Endothelial cell of umbilical vein (primary cell): ENCODE results near the gene ABHD17A. TPM values are rescaled to one million over a fixed set of nuclear protein-coding genes. Genes with fewer than 3 reads are reported as not detected.

Experiments used
- BruUV-seq: library from RNA; stranded (reverse); fragments of 400-500 nt; replicated peaks from 2 replicates; lab custom pipeline; 2021; lab: Mats Ljungman, UMichigan
- CTCF ChIA-PET: fragments of 300-600, 350-600 bp; sonication (Branson Sonifier 250); formaldehyde crosslinking; loops from one replicate; lab custom pipeline; 2021; ENCODE audit warnings: antibody characterized with exemption, inconsistent platforms; lab: Charles Lee
- POLR2A ChIA-PET: fragments of 300-600, 350-600 bp; sonication (Branson Sonifier 250); formaldehyde crosslinking; loops from one replicate; lab custom pipeline; 2021; ENCODE audit warnings: antibody characterized with exemption, inconsistent platforms; lab: Charles Lee
- DNase-seq: peaks from one replicate; pipeline ENCODE4 v3.0.0-alpha.2; 2011; ENCODE audit warnings: low read depth, low spot score
- FAIRE-seq: peaks from 2 replicates; lab custom pipeline; 2011; peaks lifted over from hg19 to GRCh38; lab: Jason Lieb, UNC
- H2AFZ ChIP-seq: 2 replicates; pipeline ENCODE4 v1.6.0; 2012; ENCODE audit warnings: low read depth, low read length, control low read depth, inconsistent platforms
- H3K27ac ChIP-seq: 2 replicates; pipeline ENCODE4 v1.5.1; 2011; ENCODE audit warnings: low read depth, mild to moderate bottlenecking, control low read depth, low read length, moderate library complexity; ENCODE audit not compliant: insufficient read depth
- H3K27me3 ChIP-seq, 2 experiments: 2 replicates each; pipeline versions ENCODE4 v1.6.0 to v1.6.1; 2011; ENCODE audit warnings: low read length in 2 of 2, mixed read lengths in 1 of 2; ENCODE audit not compliant: control insufficient read depth in 2 of 2, insufficient read depth in 2 of 2
- H3K36me3 ChIP-seq, 2 experiments: 2 replicates in 1 of 2; 3 replicates in 1 of 2; pipeline ENCODE4 v1.5.1; 2011; ENCODE audit warnings: low read length in 2 of 2, mild to moderate bottlenecking in 1 of 2, moderate library complexity in 1 of 2; ENCODE audit not compliant: control insufficient read depth in 2 of 2, insufficient read depth in 2 of 2; ENCODE audit errors: extremely low read depth in 1 of 2
- H3K4me1 ChIP-seq: 3 replicates; pipeline ENCODE4 v1.5.1; 2011; ENCODE audit warnings: mild to moderate bottlenecking, low read length; ENCODE audit not compliant: control insufficient read depth, insufficient read depth; ENCODE audit errors: extremely low read depth
- H3K4me2 ChIP-seq: 2 replicates; pipeline ENCODE4 v1.6.1; 2011; ENCODE audit warnings: low read length, control low read depth, mixed read lengths; ENCODE audit not compliant: insufficient read depth
- H3K4me3 ChIP-seq, 3 experiments: fragments of 200-600 bp in 1 of 3; sonication (generic), shearing (Covaris generic) in 1 of 3; replicated peaks in 1 of 3; 2 replicates each; pipeline ENCODE4 v1.5.1; 2011 to 2016; ENCODE audit warnings: control low read depth in 3 of 3, low read length in 3 of 3, mild to moderate bottlenecking in 2 of 3, inconsistent platforms in 1 of 3, low read depth in 1 of 3, moderate library complexity in 1 of 3; ENCODE audit not compliant: insufficient read depth in 1 of 3
- H3K79me2 ChIP-seq: 2 replicates; pipeline ENCODE4 v1.6.0; 2012; ENCODE audit warnings: low read length, inconsistent platforms; ENCODE audit not compliant: control insufficient read depth, insufficient read depth
- H3K9ac ChIP-seq: replicated peaks from 2 replicates; pipeline ENCODE3; 2011; ENCODE audit warnings: low read length, control low read depth; ENCODE audit not compliant: insufficient read depth; ENCODE audit errors: extremely low read depth
- H3K9me1 ChIP-seq: replicated peaks from 3 replicates; pipeline ENCODE4 v1.6.0; 2011; ENCODE audit warnings: mild to moderate bottlenecking, low read length; ENCODE audit not compliant: control insufficient read depth, insufficient read depth; ENCODE audit errors: extremely low read depth
- H3K9me3 ChIP-seq: replicated peaks from 2 replicates; pipeline ENCODE4 v1.5.1; 2012; ENCODE audit warnings: low read length, inconsistent platforms; ENCODE audit not compliant: control insufficient read depth, insufficient read depth
- H4K20me1 ChIP-seq: replicated peaks from 2 replicates; pipeline ENCODE3; 2011; ENCODE audit warnings: mild to moderate bottlenecking, low read length; ENCODE audit not compliant: control insufficient read depth, insufficient read depth; ENCODE audit errors: extremely low read depth
- CTCF ChIP-seq, 2 donors: IDR thresholded peaks; 1 replicate in 1 of 2; 2 replicates in 1 of 2; pipeline ENCODE4 v1.5.1; 2011; ENCODE audit warnings: low read length in 2 of 2, mild to moderate bottlenecking in 2 of 2, moderate library complexity in 2 of 2, control low read depth in 1 of 2, inconsistent platforms in 1 of 2, low read depth in 1 of 2; ENCODE audit not compliant: insufficient read depth in 1 of 2; ENCODE audit errors: extremely low read depth in 1 of 2
- EZH2 ChIP-seq: IDR thresholded peaks from 2 replicates; pipeline ENCODE4 v1.6.1; 2012; ENCODE audit warnings: borderline replicate concordance, low read depth, mild to moderate bottlenecking, moderate library complexity, low read length, inconsistent platforms; ENCODE audit not compliant: severe bottlenecking
- GATA2 ChIP-seq: IDR thresholded peaks from 2 replicates; pipeline ENCODE4 v1.7.0; 2011; ENCODE audit warnings: low read depth, mild to moderate bottlenecking, moderate library complexity, mixed read lengths, low read length; ENCODE audit not compliant: insufficient read length, insufficient read depth
- MYC ChIP-seq: IDR thresholded peaks from one replicate; pipeline ENCODE4 v1.6.1; 2011; ENCODE audit warnings: mild to moderate bottlenecking, low read depth, low read length
- POLR2A ChIP-seq: IDR thresholded peaks from 2 replicates; pipeline ENCODE4 v1.6.1; 2012; ENCODE audit warnings: low read depth, mild to moderate bottlenecking, control low read depth, low read length
- POLR2AphosphoS5 ChIP-seq: IDR thresholded peaks from 2 replicates; pipeline ENCODE4 v1.6.1; 2012; ENCODE audit warnings: low read depth, mild to moderate bottlenecking, control low read depth, low read length, moderate library complexity; ENCODE audit not compliant: insufficient read depth
- dilution Hi-C: fragments of 300-500 bp; cut with MboI; formaldehyde crosslinking; loops from one replicate; pipeline ENCODE4 v1.15.0; 2019; ENCODE audit warnings: low sequenced_read_pairs; ENCODE audit not compliant: extremely low pct_ligation_motif_present
- intact Hi-C: fragments of 100-400 bp; cut with micrococcal nuclease; formaldehyde crosslinking; loops from one replicate; pipeline ENCODE4 v1.10.0; 2022
- polyA plus RNA-seq, 4 experiments: library from polyadenylated mRNA; depleted of rRNA in 3 of 4; stranded (reverse) in 3 of 4; unstranded in 1 of 4; fragments of >200 nt; gene quantifications; 2 replicates each; pipeline versions ENCODE4 v1.2.1 to v1.2.3, GENCODE V29; 2011 to 2012; ENCODE audit warnings: missing spikeins in 1 of 4
- total RNA-seq: library from RNA; stranded (reverse); gene quantifications from 2 replicates; pipeline ENCODE4 v1.2.3, GENCODE V29; 2021
- TF ChIP-seq, protein P1 (sequence below): IDR thresholded peaks from 2 replicates; pipeline ENCODE4 v1.6.1; 2011; ENCODE audit not compliant: insufficient read depth, insufficient read length

ABHD17A gene
- total and polyA plus RNA-seq, 2 donors (not counting 3 experiments of a cell fraction or from before 2014, with no cell fraction given): 89.8 to 143 TPM

GRCh38 chr19:1828279-1829238 is 56.7 kb downstream of the ABHD17A start:
- FAIRE-seq: no peak
- dilution Hi-C loops: no loop called here
- H3K79me2 ChIP-seq: peaks cover 20% of the 10 kb centered on the region

More at GRCh38 chr19:1828279-1829238, 56.7 kb downstream of the ABHD17A start:
- Histone ChIP-seq H3K9me3 (no peaks in the 10 kb centered on the region), H3K4me1 (no peaks in the 10 kb centered on the region), H3K27me3 (no peaks in the 10 kb centered on the region), H3K9ac (no peak overlapping the region), H3K4me3 (no peak overlapping the region), H4K20me1 (no peaks in the 10 kb centered on the region), H2AFZ (no peak overlapping the region), H3K36me3 (peaks cover 0 to 10% of the 10 kb centered on the region in 2 experiments), H3K9me1 (no peaks in the 10 kb centered on the region), H3K27ac (no peak overlapping the region), H3K4me2 (no peak overlapping the region)
- CTCF ChIA-PET: interaction anchor here (1.8 to 4.6 kb wide), 2 partner anchors 12 to 283 kb away, joined by 4 to 83 read pairs; no protein-coding TSS in a partner anchor
- no peak for DNase-seq
- intact Hi-C loops: loop anchor here (5.0 kb wide), 1 partner anchor 41 kb away; no protein-coding TSS in a partner anchor
- TF ChIP-seq EZH2: no peak
- TF ChIP-seq POLR2A: no peak
- TF ChIP-seq, protein P1, sequence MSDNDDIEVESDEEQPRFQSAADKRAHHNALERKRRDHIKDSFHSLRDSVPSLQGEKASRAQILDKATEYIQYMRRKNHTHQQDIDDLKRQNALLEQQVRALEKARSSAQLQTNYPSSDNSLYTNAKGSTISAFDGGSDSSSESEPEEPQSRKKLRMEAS: no peak
- TF ChIP-seq POLR2AphosphoS5: no peak
- TF ChIP-seq GATA2: no peak
- TF ChIP-seq MYC: no peak
- TF ChIP-seq CTCF (IDR thresholded peaks at IDR 0.05; ENCODE audit: extremely low read depth in 1 of 2, insufficient read depth in 1 of 2, low read depth in 1 of 2, low read length in 2 of 2): no peak
- POLR2A ChIA-PET: no interaction called here
- BruUV-seq: no TSS peak
